HepG2 (cell line): ENCODE results near the gene STAG3. TPM values are rescaled to one million over a fixed set of nuclear protein-coding genes. Genes with fewer than 3 reads are reported as not detected.

Experiments used
- BHLHE40 ChIP-seq: IDR thresholded peaks from 2 replicates; pipeline ENCODE4 v1.6.1; 2011; ENCODE audit warnings: low read length, improper control_type of control experiment
- GPN1 ChIP-seq: sonication (generic); formaldehyde crosslinking; IDR thresholded peaks from 2 replicates; pipeline ENCODE4 v1.5.1; 2020; ENCODE audit warnings: missing genetic modification reagents, borderline replicate concordance
- HDAC2 ChIP-seq: sonication (generic); formaldehyde crosslinking; IDR thresholded peaks from 2 replicates; pipeline ENCODE4 v1.4.0; 2020; ENCODE audit warnings: missing genetic modification reagents
- MIER2 ChIP-seq: IDR thresholded peaks from 2 replicates; pipeline ENCODE4 v1.6.1; 2016; ENCODE audit warnings: missing biosample characterization, missing genetic modification reagents
- MXD4 ChIP-seq: IDR thresholded peaks from 2 replicates; pipeline ENCODE4 v1.6.1; 2016; ENCODE audit warnings: mild to moderate bottlenecking, missing biosample characterization, missing genetic modification reagents
- NPAS2 ChIP-seq: sonication (generic); formaldehyde crosslinking; IDR thresholded peaks from 2 replicates; pipeline ENCODE4 v1.8.0; 2022; ENCODE audit warnings: mild to moderate bottlenecking, missing genetic modification reagents, borderline replicate concordance
- RXRA ChIP-seq: sonication (generic); formaldehyde crosslinking; IDR thresholded peaks from 2 replicates; pipeline ENCODE4 v1.5.1; 2020; ENCODE audit warnings: missing genetic modification reagents
- SRSF1 ChIP-seq: fragments of 200-400 bp; formaldehyde crosslinking; optimal IDR thresholded peaks from 2 replicates; pipeline ENCODE3; 2017; ENCODE audit warnings: mild to moderate bottlenecking, low read depth, low read length, moderate library complexity
- TOPORS ChIP-seq: sonication (generic); formaldehyde crosslinking; IDR thresholded peaks from 2 replicates; pipeline ENCODE4 v1.8.0; 2023; ENCODE audit warnings: mild to moderate bottlenecking, missing genetic modification reagents
- ZFP41 ChIP-seq: sonication (generic); formaldehyde crosslinking; IDR thresholded peaks from 2 replicates; pipeline ENCODE4 v1.4.0; 2020; ENCODE audit warnings: mild to moderate bottlenecking, missing genetic modification reagents, borderline replicate concordance
- ZNF883 ChIP-seq: sonication (generic); formaldehyde crosslinking; IDR thresholded peaks from 2 replicates; pipeline ENCODE4 v1.5.1; 2020; ENCODE audit warnings: mild to moderate bottlenecking, missing genetic modification reagents; ENCODE audit errors: not compliant biosample characterization
- polyA plus RNA-seq, 8 experiments: library from polyadenylated mRNA; depleted of rRNA in 3 of 8; stranded (reverse) in 7 of 8; unstranded in 1 of 8; fragments of >200 nt; fragmentation: Illumina TruSeq in 4 of 8; extraction: Trizol in 4 of 8; gene quantifications; 2 replicates each; pipeline versions ENCODE4 v1.2.1 to v1.2.3, GENCODE V29; 2011 to 2016; ENCODE audit warnings: low read depth in 4 of 8, missing spikeins in 1 of 8, mixed read lengths in 1 of 8; ENCODE audit not compliant: insufficient read depth in 1 of 8
- total RNA-seq, 5 experiments: library from RNA; depleted of rRNA; stranded (reverse); fragments of >200 nt; fragmentation: Illumina TruSeq; extraction: Trizol; gene quantifications; 2 replicates each; pipeline ENCODE4 v1.2.3, GENCODE V29; 2016; ENCODE audit warnings: low read depth in 1 of 5
- TF ChIP-seq, protein P1 (sequence below): sonication (generic); formaldehyde crosslinking; IDR thresholded peaks from 2 replicates; pipeline ENCODE4 v1.4.0; 2020; ENCODE audit warnings: mild to moderate bottlenecking, missing genetic modification reagents
- TF ChIP-seq, protein P2 (sequence below): sonication (generic); IDR thresholded peaks from 2 replicates; pipeline ENCODE4 v1.6.1; 2016; ENCODE audit warnings: low read depth, borderline replicate concordance
- TF ChIP-seq, protein P3 (sequence below): sonication (generic); formaldehyde crosslinking; IDR thresholded peaks from 2 replicates; pipeline ENCODE4 v1.8.0; 2022; ENCODE audit warnings: missing genetic modification reagents, mild to moderate bottlenecking, borderline replicate concordance
- TF ChIP-seq, protein P4 (sequence below): sonication (generic); formaldehyde crosslinking; IDR thresholded peaks from 2 replicates; pipeline ENCODE4 v1.4.0; 2020; ENCODE audit warnings: missing genetic modification reagents

The STAG3 gene
- total and polyA plus RNA-seq, 2 of the 13 experiments (the other 11 are each of a cell fraction or from before 2014, with no cell fraction given): 0.09 to 0.33 TPM

DNA sequence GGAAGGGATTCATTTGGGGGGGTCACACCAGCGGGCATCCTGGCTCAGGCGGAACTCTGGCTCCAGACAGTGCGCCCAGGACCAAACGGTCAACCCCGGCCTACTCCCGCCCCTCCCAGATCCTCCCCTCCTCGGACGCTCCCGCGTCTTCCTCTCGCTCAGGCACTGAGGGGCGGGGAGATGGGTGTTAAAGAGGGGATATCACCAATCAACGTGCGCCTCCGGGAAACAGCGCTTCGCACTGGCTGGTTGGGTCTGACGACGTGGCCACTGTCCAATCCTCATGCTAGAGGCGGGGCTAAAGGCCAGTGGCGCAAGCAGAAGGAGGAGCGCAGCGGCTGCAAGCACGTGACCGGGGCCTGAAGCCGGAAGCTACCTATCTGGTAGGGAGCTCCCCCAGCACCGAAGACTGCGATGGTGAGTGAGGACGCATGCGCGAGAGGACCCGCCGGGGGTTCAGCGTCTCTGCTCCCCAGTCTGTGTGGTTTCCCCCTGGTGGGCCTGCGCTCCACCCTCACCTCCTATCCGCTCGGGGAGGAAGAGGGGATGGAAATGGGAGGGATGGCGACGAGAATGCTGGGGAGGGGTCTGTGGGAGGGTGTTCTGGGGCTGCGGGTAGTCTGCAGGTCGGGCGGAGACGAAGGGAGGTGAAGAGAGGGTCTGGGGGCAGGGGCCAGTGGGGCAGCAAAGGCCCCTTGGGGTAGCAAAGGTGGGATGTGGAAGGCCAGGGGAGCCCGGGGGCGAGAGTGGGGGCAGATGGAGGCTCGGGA, 29.0 kb upstream of the STAG3 start, which contains the start of gene LAMTOR4 (continued):
- TF ChIP-seq GPN1 (CRISPR knock-in tag): 0 out of 2 replicates have a peak, but pooled peaks have one; percentile 16
- TF ChIP-seq RXRA (CRISPR knock-in tag): peak; percentile 46
- no peak for TF ChIP-seq TOPORS (CRISPR knock-in tag)
- no peak for TF ChIP-seq ZNF883
- TF ChIP-seq, protein P1, sequence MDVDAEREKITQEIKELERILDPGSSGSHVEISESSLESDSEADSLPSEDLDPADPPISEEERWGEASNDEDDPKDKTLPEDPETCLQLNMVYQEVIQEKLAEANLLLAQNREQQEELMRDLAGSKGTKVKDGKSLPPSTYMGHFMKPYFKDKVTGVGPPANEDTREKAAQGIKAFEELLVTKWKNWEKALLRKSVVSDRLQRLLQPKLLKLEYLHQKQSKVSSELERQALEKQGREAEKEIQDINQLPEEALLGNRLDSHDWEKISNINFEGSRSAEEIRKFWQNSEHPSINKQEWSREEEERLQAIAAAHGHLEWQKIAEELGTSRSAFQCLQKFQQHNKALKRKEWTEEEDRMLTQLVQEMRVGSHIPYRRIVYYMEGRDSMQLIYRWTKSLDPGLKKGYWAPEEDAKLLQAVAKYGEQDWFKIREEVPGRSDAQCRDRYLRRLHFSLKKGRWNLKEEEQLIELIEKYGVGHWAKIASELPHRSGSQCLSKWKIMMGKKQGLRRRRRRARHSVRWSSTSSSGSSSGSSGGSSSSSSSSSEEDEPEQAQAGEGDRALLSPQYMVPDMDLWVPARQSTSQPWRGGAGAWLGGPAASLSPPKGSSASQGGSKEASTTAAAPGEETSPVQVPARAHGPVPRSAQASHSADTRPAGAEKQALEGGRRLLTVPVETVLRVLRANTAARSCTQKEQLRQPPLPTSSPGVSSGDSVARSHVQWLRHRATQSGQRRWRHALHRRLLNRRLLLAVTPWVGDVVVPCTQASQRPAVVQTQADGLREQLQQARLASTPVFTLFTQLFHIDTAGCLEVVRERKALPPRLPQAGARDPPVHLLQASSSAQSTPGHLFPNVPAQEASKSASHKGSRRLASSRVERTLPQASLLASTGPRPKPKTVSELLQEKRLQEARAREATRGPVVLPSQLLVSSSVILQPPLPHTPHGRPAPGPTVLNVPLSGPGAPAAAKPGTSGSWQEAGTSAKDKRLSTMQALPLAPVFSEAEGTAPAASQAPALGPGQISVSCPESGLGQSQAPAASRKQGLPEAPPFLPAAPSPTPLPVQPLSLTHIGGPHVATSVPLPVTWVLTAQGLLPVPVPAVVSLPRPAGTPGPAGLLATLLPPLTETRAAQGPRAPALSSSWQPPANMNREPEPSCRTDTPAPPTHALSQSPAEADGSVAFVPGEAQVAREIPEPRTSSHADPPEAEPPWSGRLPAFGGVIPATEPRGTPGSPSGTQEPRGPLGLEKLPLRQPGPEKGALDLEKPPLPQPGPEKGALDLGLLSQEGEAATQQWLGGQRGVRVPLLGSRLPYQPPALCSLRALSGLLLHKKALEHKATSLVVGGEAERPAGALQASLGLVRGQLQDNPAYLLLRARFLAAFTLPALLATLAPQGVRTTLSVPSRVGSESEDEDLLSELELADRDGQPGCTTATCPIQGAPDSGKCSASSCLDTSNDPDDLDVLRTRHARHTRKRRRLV (CRISPR knock-in tag): peak; percentile 57; the same call in 1 of the 2 replicates
- peak; percentile 78 for TF ChIP-seq SRSF1
- peak; percentile 40; the same call in 1 of the 2 replicates for TF ChIP-seq MIER2 (CRISPR knock-in tag)
- peak; percentile 97 for TF ChIP-seq BHLHE40
- TF ChIP-seq ZFP41 (CRISPR knock-in tag): no peak
- TF ChIP-seq, protein P2, sequence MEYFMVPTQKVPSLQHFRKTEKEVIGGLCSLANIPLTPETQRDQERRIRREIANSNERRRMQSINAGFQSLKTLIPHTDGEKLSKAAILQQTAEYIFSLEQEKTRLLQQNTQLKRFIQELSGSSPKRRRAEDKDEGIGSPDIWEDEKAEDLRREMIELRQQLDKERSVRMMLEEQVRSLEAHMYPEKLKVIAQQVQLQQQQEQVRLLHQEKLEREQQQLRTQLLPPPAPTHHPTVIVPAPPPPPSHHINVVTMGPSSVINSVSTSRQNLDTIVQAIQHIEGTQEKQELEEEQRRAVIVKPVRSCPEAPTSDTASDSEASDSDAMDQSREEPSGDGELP: no peak
- TF ChIP-seq, protein P3, sequence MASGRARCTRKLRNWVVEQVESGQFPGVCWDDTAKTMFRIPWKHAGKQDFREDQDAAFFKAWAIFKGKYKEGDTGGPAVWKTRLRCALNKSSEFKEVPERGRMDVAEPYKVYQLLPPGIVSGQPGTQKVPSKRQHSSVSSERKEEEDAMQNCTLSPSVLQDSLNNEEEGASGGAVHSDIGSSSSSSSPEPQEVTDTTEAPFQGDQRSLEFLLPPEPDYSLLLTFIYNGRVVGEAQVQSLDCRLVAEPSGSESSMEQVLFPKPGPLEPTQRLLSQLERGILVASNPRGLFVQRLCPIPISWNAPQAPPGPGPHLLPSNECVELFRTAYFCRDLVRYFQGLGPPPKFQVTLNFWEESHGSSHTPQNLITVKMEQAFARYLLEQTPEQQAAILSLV: peak; percentile 63; the same call in 1 of the 2 replicates
- peak; percentile 56; the same call in 1 of the 2 replicates for TF ChIP-seq HDAC2 (CRISPR knock-in tag)
- TF ChIP-seq, protein P4, sequence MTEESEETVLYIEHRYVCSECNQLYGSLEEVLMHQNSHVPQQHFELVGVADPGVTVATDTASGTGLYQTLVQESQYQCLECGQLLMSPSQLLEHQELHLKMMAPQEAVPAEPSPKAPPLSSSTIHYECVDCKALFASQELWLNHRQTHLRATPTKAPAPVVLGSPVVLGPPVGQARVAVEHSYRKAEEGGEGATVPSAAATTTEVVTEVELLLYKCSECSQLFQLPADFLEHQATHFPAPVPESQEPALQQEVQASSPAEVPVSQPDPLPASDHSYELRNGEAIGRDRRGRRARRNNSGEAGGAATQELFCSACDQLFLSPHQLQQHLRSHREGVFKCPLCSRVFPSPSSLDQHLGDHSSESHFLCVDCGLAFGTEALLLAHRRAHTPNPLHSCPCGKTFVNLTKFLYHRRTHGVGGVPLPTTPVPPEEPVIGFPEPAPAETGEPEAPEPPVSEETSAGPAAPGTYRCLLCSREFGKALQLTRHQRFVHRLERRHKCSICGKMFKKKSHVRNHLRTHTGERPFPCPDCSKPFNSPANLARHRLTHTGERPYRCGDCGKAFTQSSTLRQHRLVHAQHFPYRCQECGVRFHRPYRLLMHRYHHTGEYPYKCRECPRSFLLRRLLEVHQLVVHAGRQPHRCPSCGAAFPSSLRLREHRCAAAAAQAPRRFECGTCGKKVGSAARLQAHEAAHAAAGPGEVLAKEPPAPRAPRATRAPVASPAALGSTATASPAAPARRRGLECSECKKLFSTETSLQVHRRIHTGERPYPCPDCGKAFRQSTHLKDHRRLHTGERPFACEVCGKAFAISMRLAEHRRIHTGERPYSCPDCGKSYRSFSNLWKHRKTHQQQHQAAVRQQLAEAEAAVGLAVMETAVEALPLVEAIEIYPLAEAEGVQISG (CRISPR knock-in tag): peak; percentile 57; the same call in 1 of the 2 replicates
- TF ChIP-seq NPAS2 (CRISPR knock-in tag): no peak
- TF ChIP-seq MXD4 (CRISPR knock-in tag): peak; percentile 53
